GM19193 (cell line): Measurements from ENCODE around the gene CTCF.

Experiments
- POLR2A ChIP-seq: IDR thresholded peaks from 4 replicates; pipeline ENCODE4 v1.6.1; 2011; ENCODE audit not compliant: insufficient read depth, insufficient read length; ENCODE audit errors: extremely low read depth

Gene CTCF

GRCh38 chr16:67667817-67668494, 105.6 kb downstream of the CTCF start:
- TF ChIP-seq POLR2A: peak; percentile 9

DNA sequence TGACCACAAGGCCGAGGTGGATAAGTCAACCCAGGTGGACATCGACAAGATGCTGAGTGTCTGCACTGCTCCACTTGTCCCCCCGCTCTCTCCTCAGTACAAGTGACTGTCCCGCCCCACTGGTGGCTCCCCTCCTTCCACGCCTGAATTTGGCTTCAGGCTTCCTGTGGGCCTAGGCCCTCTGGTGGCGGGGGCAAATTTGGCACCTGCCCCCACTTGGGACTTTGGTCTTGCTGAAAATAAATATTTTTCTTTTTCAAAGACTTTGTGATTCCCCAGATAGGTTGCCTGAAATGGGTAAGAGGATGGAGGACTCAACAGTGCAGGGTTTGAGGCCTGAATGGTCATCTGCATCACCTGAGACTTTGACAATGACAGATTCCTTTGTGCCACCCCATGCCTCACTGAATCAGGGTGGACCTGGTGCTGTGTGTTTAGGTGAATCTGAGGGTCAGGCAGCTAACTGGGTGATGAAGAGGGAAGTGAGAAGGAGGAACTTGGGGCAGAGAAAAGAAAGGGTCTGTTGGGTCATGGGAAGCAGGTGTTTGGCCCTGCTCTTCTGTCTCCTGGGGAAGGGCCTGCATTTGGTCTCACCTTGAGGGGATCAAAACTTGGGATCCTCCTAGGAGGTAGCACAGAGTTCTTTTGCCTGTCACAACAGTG, 106.3 kb downstream of the CTCF start:
- TF ChIP-seq POLR2A: no peak

DNA sequence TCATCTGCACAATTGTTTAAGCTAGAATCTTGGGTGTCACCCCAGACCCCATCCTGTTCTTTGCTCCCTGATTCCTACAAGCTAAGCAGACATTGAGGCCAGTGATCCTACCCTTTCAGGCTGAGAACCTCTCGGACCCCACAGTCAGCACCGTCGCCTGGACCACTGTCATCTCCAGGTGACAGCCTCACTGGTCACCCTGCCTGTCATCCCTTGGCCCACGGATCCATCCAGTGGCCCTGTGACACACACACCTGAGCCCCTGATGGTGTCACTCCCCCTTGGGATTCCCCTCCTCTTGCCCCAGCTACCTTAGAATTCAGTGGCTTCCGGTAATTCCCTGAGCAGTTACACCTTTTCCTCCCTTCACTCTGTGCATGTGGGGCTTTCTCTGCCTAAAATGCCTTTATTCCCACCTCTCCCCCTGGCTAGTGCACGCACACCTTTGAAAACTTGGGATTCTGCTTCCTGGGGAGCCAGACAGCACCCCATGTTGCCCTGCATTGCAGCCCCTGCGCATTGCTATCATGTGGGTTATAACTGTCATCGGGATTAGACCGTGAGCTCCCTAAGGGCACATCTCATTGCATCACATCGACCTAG, 107.3 kb downstream of the CTCF start:
- no peak for TF ChIP-seq POLR2A

DNA sequence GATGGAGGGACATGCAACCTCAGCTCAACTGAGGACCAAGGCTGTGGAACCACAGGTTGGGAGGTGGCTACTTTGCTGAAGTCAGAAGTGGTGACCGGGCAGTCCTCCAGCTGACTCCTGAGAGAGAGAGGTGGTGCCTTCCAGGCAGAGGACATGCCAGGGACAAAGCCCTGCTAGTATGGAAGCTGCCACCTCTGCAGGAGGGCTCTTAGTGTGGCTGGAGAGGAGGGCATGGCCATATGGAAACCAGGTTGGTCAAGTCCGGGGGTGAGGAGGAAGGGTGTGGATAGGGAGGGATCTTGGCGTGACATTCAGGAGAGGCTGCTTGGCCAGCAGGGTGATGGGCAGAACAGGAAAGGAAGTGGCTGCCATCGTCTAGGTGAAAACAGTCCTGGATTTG, 110.0 kb downstream of the CTCF start:
- TF ChIP-seq POLR2A: no peak

DNA sequence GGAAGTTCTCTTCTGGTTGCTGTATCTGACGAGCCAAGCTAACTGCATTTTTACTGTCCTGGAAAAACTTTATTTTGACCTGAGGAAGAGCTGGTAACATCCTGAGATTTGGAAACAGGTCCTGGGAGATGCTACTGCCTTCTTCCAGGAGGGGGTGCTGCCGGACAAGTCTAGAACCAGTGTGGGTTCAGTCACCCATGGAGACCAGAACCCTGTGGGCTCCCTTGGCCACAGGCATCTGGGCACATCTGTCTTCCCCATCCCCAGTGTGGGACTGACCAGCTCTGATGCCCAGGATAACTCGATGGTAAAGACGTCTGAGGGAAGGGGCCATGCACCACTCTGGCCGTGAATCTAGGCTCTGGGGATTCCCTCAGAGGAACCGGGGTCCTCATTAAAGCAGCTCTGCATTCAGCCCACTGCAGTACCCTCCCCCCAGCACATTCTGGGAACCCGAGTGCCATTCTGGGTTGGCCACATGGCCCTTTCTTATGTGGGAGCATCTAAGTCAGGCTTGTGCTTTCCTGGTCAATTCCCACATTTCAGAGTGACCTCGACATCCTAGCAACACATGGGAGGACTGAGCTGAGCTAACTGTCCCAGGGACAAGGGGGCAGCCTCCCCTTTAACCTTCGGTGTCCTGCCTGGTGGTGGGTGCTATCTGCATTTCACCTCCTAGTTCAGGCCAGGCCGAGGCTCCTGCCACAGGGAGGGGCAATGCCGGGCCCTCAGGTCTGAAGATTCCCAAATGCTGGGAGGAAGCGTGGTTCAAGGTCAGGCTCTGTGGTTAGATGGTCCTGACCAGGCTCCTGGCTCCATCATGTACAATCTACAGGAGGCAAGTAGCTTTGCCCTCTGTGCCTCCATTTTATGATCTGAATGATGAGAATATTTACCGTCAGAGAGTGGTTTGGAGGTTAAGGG, 110.7 kb downstream of the CTCF start:
- TF ChIP-seq POLR2A: no peak

DNA sequence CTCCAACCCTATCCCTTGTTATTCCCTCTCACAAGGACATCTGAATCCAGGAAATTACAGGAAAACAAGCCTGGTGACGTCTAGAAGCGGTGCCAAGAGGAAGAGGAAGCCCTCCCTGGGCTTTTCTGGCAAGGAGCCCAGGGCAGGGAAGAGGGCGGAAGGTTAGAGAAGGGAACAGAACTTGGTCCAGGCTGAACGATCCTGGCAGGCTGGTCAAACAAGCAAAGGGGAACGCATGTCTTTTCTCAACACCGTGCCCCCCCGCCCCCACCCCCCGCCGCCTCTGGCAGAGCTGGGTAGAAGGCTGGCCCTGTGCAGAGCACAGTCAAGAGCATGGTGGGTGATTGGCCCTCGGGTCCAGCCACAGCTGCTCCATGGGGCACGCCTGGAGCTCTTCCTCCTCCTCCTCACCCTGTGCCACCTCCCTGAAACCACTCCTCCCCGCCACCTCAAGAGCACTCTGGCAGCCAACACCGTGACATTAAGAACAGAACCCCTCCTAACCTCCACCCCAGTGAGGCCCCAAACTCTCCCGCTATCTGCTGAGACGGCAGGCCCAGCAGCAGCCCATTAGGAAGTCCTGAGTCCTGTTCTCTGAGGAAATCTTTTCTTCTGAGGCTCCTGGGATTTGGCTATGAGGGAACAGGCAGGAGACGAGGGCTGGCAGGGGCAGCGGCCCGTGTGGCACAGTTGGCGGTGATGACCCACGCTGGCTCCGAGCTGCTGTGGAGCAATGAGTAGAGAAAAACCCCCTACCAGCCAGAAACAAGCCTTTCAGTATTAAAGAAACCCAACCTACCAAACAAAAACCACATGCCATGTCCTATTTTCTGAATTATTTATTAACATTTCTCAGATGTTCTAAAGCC, 111.6 kb downstream of the CTCF start:
- TF ChIP-seq POLR2A: no peak

DNA sequence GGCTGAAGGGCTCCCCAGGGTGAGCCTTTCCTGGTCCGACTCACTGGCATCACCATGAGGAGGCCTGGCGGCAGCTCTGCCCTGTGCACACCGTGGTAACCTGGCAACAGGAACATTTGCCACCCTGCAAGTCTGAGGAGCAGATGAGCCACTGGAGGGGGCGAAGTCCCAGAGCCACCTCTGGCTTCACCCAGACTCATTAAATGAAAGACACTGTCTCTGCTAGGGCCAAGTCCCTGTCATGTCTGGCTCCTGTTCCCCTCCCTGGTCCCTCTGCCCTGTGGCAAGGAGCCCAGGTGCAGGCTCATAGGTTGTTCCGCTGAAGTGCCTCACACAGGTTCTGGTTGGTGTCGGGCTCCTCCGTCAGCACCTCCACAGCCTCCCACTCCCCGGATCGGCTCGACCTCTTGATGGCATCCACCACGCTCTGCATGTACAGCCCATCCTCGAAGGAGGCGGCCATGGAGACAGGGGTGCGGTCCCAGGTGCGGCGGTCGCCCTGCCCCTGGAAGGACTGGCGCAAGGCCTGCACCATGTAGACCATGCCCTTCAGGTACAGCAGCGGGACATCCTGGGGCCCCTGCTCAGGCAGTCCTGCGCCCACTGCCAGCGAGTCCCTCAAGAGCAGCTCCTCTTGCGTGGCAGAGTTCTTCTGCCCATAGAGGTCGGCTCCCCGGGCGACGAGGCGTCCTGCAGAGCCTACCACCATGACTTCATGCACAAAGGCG, 112.7 kb downstream of the CTCF start:
- TF ChIP-seq POLR2A: no peak

DNA sequence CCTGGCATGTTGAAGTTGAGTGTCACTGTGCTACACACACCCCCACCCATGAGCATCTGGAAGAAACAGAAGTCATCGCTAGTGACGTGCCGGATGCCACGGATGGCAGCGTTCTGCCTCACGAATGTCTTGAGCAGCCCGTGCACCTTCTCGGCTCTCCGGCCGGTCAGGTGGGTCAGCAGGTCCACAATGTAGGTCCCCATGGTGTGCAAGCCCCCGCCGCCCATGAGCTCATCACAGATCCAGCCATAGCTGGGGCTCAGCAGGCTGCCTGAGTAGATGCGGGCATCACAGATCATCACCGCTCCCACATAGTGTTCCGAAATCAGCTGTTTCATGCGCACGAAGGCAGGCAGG, 113.2 kb downstream of the CTCF start:
- no peak for TF ChIP-seq POLR2A

DNA sequence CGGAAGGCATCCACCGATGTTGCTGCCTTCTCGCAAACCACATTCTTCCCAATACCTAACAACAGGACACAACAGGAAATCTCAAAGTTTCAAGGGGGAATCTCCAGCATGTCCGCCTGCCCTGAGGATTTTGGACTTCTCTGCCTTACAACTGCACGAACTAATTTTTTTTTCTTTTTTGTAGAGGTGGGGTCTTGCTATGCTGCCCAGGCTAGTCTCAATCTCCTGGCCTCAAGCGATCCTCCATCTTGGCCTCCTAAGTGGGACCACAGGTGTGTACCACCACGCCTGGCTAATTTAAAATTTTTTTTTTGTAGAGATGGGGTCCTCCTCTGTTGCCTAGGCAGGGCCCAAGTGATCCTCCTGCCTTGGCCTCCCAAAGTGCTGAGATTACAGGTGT, 113.7 kb downstream of the CTCF start:
- TF ChIP-seq POLR2A: no peak

- TF ChIP-seq POLR2A: no peak
Measured at GRCh38 chr16:67676516-67676915, 114.2 kb downstream of the CTCF start.

DNA sequence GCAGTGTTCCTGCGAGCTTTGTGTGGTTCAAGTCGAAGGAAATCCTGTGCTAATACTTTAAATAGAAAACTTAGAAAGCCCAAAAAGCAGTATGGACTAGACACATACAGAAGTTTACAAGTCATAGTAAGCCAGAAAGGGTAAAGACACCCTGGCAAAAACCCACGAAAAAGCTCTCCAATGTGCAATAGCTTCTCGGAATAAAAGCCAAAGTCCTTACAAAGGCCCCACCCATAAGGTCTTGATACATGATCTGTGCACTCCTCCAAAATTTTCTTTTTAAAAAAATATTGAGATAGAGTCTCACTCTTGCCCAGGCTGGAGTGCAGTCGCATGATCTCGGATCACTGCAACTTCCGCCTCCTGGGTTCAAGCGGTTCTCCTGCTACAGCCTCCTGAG, 114.6 kb downstream of the CTCF start:
- TF ChIP-seq POLR2A: no peak

DNA sequence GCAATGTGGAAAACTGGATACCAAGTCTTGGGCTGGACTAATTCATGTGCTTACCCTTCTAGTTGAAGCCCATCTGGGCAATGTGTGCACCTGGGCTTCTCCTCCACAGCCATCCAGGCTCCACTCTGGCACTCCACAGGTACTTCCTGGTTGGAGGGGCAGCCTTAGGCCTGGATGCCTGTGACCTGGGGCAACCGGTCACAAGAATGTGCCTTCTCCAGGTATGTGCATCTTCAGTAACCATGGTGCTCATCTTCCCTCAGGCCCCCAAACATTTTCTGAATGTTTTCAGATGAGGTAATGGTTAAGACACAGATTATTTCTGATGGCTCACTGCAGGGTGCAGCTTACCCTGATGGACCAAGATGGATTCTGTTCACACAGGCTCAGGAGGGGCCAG, 115.4 kb downstream of the CTCF start:
- no peak for TF ChIP-seq POLR2A

GRCh38 chr16:67678354-67679023, 116.2 kb downstream of the CTCF start:
- no peak for TF ChIP-seq POLR2A
